Caco-2 (cell line): ENCODE data around the gene ZNF219. TPM values are rescaled to one million over a fixed set of nuclear protein-coding genes. Genes with fewer than 3 reads are reported as not detected.

Experiments
- BruUV-seq: library from RNA; stranded (reverse); fragments of 400-500 nt; replicated peaks from 2 replicates; lab custom pipeline; 2021; lab: Mats Ljungman, UMichigan
- CTCF ChIA-PET: fragments of 300-600 bp; sonication (Branson Sonifier 250); formaldehyde crosslinking; loops from one replicate; lab custom pipeline; 2022; ENCODE audit warnings: antibody characterized with exemption; lab: Charles Lee
- POLR2A ChIA-PET: fragments of 300-600 bp; sonication (Branson Sonifier 250); formaldehyde crosslinking; loops from one replicate; lab custom pipeline; 2022; ENCODE audit warnings: antibody characterized with exemption; lab: Charles Lee
- DNase-seq, 2 experiments: peaks; one replicate each; pipeline versions ENCODE4 v3.0.0 to v3.0.0-alpha.2; 2020 to 2022
- H3K27me3 ChIP-seq: replicated peaks from 2 replicates; pipeline ENCODE4 v1.6.0; 2011; ENCODE audit warnings: low read length; ENCODE audit not compliant: control insufficient read depth, insufficient read depth
- H3K36me3 ChIP-seq: 2 replicates; pipeline ENCODE4 v1.5.1; 2011; ENCODE audit warnings: low read length; ENCODE audit not compliant: control insufficient read depth, insufficient read depth
- H3K4me1 ChIP-seq: fragments of 250-450 bp; sonication (Bioruptor Pico); 2 replicates; pipeline ENCODE4 v1.5.1; 2020; ENCODE audit warnings: mild to moderate bottlenecking
- H3K4me3 ChIP-seq: 2 replicates; pipeline ENCODE4 v1.5.1; 2011; ENCODE audit warnings: low read depth, mild to moderate bottlenecking, control low read depth, low read length
- H3K9me3 ChIP-seq: fragments of 250-450 bp; sonication (Bioruptor Pico); 2 replicates; pipeline ENCODE4 v1.5.1; 2020; ENCODE audit warnings: mild to moderate bottlenecking, moderate library complexity
- H3K27ac Mint-ChIP-seq: one replicate; pipeline ENCODE4 v1.8.0; 2022; ENCODE audit warnings: mixed read lengths; ENCODE audit not compliant: unreplicated experiment
- H3K27me3 Mint-ChIP-seq: one replicate; pipeline ENCODE4 v1.8.0; 2022; ENCODE audit warnings: mixed read lengths; ENCODE audit not compliant: insufficient read depth, unreplicated experiment
- H3K36me3 Mint-ChIP-seq: one replicate; pipeline ENCODE4 v1.8.0; 2022; ENCODE audit warnings: mild to moderate bottlenecking, mixed read lengths; ENCODE audit not compliant: insufficient read depth, unreplicated experiment
- H3K4me1 Mint-ChIP-seq: one replicate; pipeline ENCODE4 v1.8.0; 2022; ENCODE audit warnings: low read depth, mixed read lengths; ENCODE audit not compliant: unreplicated experiment
- H3K4me3 Mint-ChIP-seq: one replicate; pipeline ENCODE4 v1.8.0; 2022; ENCODE audit warnings: mild to moderate bottlenecking, moderate library complexity, mixed read lengths; ENCODE audit not compliant: unreplicated experiment
- H3K9me3 Mint-ChIP-seq: one replicate; pipeline ENCODE4 v1.8.0; 2022; ENCODE audit warnings: mixed read lengths; ENCODE audit not compliant: unreplicated experiment
- intact Hi-C: fragments of 100-400 bp; cut with micrococcal nuclease; formaldehyde crosslinking; loops from one replicate; pipeline ENCODE4 v1.10.0; 2022; ENCODE audit not compliant: unreplicated experiment
- total RNA-seq: library from RNA; stranded (reverse); gene quantifications from 2 replicates; pipeline ENCODE4 v1.2.3, GENCODE V29; 2022
- TF ChIP-seq, protein P1 (sequence below), 2 experiments: fragments of 200-600 bp in 1 of 2; IDR thresholded peaks; 1 replicate in 1 of 2; 2 replicates in 1 of 2; pipeline versions ENCODE4 v1.5.1 to v1.8.0; 2011 to 2022; ENCODE audit warnings: antibody characterized with exemption in 1 of 2, control low read depth in 1 of 2, inconsistent platforms in 1 of 2, low read depth in 1 of 2, low read length in 1 of 2, mild to moderate bottlenecking in 1 of 2, moderate library complexity in 1 of 2; ENCODE audit not compliant: insufficient read depth in 1 of 2, severe bottlenecking in 1 of 2, unreplicated experiment in 1 of 2

ZNF219 gene
- total RNA-seq, 1 experiment from 2014 or later, result 35.2 TPM

GRCh38 chr14:21060614-21061346 is 37.7 kb downstream of the ZNF219 start:
- Mint-ChIP-seq H3K4me1 (peaks cover 7% of the 10 kb centered on the region), H3K4me3 (peak overlapping the region; percentile 5), H3K27me3 (peaks cover 3% of the 10 kb centered on the region), H3K9me3 (no peaks in the 10 kb centered on the region), H3K36me3 (no peaks in the 10 kb centered on the region), H3K27ac (no peak overlapping the region)
- TF ChIP-seq, protein P1, sequence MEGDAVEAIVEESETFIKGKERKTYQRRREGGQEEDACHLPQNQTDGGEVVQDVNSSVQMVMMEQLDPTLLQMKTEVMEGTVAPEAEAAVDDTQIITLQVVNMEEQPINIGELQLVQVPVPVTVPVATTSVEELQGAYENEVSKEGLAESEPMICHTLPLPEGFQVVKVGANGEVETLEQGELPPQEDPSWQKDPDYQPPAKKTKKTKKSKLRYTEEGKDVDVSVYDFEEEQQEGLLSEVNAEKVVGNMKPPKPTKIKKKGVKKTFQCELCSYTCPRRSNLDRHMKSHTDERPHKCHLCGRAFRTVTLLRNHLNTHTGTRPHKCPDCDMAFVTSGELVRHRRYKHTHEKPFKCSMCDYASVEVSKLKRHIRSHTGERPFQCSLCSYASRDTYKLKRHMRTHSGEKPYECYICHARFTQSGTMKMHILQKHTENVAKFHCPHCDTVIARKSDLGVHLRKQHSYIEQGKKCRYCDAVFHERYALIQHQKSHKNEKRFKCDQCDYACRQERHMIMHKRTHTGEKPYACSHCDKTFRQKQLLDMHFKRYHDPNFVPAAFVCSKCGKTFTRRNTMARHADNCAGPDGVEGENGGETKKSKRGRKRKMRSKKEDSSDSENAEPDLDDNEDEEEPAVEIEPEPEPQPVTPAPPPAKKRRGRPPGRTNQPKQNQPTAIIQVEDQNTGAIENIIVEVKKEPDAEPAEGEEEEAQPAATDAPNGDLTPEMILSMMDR (IDR thresholded peaks at IDR 0.05; ENCODE audit: insufficient read depth in 1 of 2, low read depth in 1 of 2, low read length in 1 of 2, severe bottlenecking in 1 of 2, unreplicated experiment in 1 of 2), result no peak
- intact Hi-C loops, result no loop called here
- DNase-seq, result no peak
- Histone ChIP-seq H3K9me3 (no peaks in the 10 kb centered on the region), H3K36me3 (no peaks in the 10 kb centered on the region), H3K27me3 (no peaks in the 10 kb centered on the region), H3K4me3 (no peak overlapping the region), H3K4me1 (peaks cover 2% of the 10 kb centered on the region; the same call in 1 of the 2 replicates)
- no TSS peak for BruUV-seq
- POLR2A ChIA-PET, result no interaction called here
- CTCF ChIA-PET, result interaction anchor here (1.1 to 1.8 kb wide), 2 partner anchors 46 to 132 kb away, joined by 3 to 4 read pairs; no protein-coding TSS in a partner anchor

- DNase-seq, result no peak
- H3K27me3 ChIP-seq, result no peaks in the 10 kb centered on the region
- no peaks in the 10 kb centered on the region for H3K36me3 ChIP-seq
- TF ChIP-seq, protein P1 (IDR thresholded peaks at IDR 0.05; ENCODE audit: insufficient read depth in 1 of 2, low read depth in 1 of 2, low read length in 1 of 2, severe bottlenecking in 1 of 2, unreplicated experiment in 1 of 2), result no peak
- Mint-ChIP-seq H3K9me3 (no peaks in the 10 kb centered on the region), H3K36me3 (no peaks in the 10 kb centered on the region), H3K27ac (no peak overlapping the region), H3K4me3 (no peak overlapping the region), H3K27me3 (no peaks in the 10 kb centered on the region), H3K4me1 (peaks cover 7% of the 10 kb centered on the region)
- no peaks in the 10 kb centered on the region for H3K9me3 ChIP-seq
- POLR2A ChIA-PET, result no interaction called here
- CTCF ChIA-PET, result interaction anchor here (1.0 to 1.8 kb wide), 2 partner anchors 43 to 46 kb away, joined by 3 to 4 read pairs; no protein-coding TSS in a partner anchor
- BruUV-seq, result no TSS peak
- peaks cover 7% of the 10 kb centered on the region for H3K4me1 ChIP-seq
- intact Hi-C loops, result loop anchor here (5.0 kb wide), 1 partner anchor 43 kb away; no protein-coding TSS in a partner anchor
- no peak overlapping the region for H3K4me3 ChIP-seq
Observed at GRCh38 chr14:21059842-21060613, 38.4 kb downstream of the ZNF219 start.

DNA sequence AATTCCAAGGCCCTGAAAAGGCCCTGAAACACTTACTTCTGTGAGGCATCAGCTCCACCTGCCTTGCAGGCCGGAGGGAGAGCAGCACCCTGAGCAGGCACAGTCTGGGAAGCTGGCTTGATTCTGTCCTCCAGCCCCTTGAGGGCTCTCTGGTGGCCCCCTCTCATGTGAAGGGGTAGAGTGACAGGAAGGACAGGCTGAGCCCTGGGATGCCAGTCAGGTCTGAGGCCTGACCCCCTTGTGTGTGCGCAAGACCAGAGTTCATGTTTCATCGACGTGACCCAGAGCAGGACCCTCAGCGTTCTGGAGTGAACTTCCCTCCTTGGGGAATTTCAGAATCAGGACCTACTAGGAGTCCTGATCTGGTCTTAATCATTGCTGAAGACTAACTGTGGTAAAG is 39.6 kb downstream of the ZNF219 start:
- Histone ChIP-seq H3K36me3 (no peaks in the 10 kb centered on the region), H3K4me3 (no peak overlapping the region), H3K9me3 (no peaks in the 10 kb centered on the region), H3K4me1 (peaks cover 16% of the 10 kb centered on the region), H3K27me3 (no peaks in the 10 kb centered on the region)
- no TSS peak for BruUV-seq
- no peak overlapping the region for H3K27ac Mint-ChIP-seq
- DNase-seq, result no peak
- no peaks in the 10 kb centered on the region for H3K36me3 Mint-ChIP-seq
- H3K4me1 Mint-ChIP-seq, result peaks cover 13% of the 10 kb centered on the region
- no peaks in the 10 kb centered on the region for H3K9me3 Mint-ChIP-seq
- ChIA-PET CTCF (interaction anchor here (1.0 kb wide), 2 partner anchors 44 kb away, joined by 3 to 5 read pairs; no protein-coding TSS in a partner anchor), POLR2A (no interaction called here)
- TF ChIP-seq, protein P1 (IDR thresholded peaks at IDR 0.05; ENCODE audit: insufficient read depth in 1 of 2, low read depth in 1 of 2, low read length in 1 of 2, severe bottlenecking in 1 of 2, unreplicated experiment in 1 of 2), result no peak
- intact Hi-C loops, result loop anchor here (5.0 kb wide), 1 partner anchor 42 kb away; no protein-coding TSS in a partner anchor
- H3K4me3 Mint-ChIP-seq, result no peak overlapping the region
- H3K27me3 Mint-ChIP-seq, result no peaks in the 10 kb centered on the region
